IPS-NIHi11 (cell line): Measurements from ENCODE around the gene RAMP1.

Experiments used
- DNase-seq: peaks from one replicate; pipeline ENCODE4 v3.0.0; 2012; ENCODE audit warnings: mixed read lengths, low spot score

RAMP1 gene

GRCh38 chr2:237876951-237877491 lies 17.6 kb downstream of the RAMP1 start:
- DNase-seq = peak; percentile 8

DNA sequence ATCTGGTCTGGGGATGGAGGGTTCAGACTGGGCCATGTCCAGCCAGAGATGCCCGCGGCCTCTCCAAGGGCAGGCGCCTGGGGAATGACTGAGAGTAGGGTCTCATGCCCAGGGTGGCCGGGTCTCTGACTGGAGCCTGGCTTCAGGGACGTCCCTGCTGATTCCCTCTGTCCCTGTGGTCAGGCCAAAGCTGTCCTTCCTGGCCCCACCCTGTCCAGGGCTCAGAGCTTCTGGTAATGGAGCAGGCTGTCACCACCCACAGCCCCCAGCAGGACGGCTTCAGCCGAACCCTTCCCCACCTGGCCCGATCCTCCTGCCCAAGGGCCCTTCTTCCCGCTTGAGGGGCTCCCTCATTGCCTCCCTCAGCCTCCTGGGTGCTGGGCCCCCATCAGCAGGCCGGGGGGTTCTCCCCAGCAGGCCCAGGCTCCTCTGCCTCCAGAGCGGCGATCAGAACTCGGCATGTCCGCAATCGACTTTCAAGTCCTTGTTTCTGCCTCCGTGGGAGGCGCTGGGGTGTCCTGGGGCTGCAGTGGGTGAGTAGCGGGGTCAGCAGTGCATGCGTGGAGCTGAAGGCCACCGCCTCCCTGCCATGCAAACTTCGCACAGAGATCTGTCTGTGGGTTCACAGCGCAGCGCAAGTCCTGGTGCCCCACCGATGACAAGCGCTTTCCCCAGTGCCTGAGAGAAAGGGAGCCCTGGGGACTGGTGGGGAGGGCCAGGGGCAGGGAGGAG lies 18.3 kb downstream of the RAMP1 start:
- peak; percentile 7 for DNase-seq

- DNase-seq = peak; percentile 9
Measured at GRCh38 chr2:237878321-237879057, 19.1 kb downstream of the RAMP1 start.

DNA sequence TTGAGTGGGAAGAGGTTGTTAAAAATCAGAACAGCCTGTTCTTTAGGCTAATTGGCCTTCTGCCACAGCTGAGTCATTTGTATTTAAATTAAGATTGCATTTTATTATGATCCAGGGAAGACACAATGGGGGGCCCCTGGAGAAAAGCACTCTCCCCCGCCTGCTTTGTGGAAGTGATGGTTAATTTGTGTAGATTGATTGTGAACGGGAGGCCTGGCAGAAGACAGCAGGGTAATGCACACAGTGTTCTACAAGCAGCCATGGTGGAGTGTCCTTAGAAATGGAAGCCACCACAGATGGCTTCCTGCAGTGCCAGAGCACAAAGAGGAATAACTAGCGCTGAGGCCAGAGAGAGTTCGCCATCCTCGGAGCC lies 19.6 kb downstream of the RAMP1 start:
- no peak for DNase-seq

GRCh38 chr2:237879991-237880560 lies 20.7 kb downstream of the RAMP1 start:
- DNase-seq = no peak

- DNase-seq = no peak
Measured at GRCh38 chr2:237882510-237883481, 23.4 kb downstream of the RAMP1 start.

DNA sequence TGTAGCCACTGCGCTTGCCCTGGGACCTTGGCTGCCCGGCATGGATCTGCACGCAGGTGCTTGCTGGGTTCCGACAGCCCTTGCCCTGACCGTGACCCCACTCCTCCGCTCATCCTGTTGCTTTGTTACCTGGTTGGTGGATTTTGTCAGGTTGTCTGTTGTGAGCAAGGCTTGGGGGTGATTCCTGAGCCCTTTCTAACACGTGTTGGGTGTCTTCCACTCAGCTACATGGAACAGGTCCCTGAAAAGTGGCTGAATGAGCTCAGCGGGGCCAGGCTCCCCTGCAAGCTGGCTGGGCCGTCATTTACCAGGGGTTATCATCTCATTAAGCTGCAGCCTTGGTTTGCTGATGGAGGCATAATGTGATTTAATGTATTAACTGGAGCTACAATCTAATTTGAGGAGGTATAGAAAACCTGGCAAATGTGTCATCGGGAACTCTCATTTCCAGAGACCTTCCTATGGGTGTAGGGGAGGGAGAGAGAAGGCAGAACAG lies 24.6 kb downstream of the RAMP1 start:
- DNase-seq = no peak

DNA sequence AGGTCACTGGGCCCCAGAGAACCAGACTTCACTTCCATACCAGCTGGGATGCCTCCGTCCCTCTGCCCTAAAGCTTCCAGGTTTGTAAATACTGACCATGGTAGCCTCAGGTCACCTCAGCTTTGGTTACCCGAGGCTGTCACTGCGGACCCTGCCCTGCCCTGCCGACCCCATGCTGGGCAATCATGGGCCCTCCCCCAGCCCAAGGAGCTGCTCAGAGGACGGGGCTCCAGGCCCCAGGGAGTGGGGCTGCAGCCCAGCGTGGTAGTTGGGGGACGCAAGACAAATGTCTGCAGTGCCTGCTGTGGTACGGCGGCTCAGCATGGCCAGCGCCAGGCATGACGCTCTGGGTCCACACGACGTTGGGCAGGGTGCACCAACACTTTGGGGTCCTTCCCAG lies 25.3 kb downstream of the RAMP1 start:
- no peak for DNase-seq

DNA sequence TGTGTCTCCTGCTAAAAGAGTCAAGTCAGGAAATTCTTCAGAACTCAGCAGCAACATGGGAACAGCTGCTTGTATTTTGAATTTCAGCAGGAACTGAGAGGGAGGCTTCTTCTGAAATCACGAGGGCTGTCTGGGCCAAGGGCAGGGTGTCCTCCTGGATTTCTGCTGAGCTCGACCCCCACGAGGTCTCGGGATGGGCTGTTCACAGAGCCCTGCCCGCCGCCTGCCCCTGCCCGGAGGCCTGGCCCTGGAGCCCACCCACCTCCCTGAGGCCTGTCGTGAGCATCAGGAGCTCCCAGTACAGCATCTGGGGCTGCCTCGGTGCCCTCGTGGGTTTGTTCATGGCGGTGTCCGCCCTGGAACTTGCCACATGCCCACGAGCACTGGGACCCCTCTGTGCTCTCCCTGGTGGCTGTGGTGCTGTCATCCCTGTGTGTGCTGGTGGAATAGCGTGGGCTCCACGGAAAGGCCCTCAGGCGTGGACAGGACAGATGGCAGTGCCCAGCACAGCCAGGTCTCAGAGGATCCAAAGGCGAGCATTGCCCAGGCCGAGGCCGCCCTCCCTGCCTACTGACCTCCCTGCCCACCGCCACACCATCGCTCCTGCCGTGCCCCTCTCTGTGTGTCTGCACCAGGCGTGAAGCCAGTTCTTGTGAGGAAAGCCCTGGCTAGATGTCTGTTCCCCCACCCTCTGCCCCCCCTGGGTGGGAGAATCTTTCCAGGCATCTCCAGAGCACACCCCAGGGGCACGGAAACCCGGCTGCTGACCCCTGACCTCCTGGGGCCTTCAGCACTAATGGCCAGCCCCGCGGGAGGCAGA lies 25.9 kb downstream of the RAMP1 start:
- DNase-seq = no peak

GRCh38 chr2:237885931-237886684 lies 26.7 kb downstream of the RAMP1 start:
- DNase-seq = no peak

DNA sequence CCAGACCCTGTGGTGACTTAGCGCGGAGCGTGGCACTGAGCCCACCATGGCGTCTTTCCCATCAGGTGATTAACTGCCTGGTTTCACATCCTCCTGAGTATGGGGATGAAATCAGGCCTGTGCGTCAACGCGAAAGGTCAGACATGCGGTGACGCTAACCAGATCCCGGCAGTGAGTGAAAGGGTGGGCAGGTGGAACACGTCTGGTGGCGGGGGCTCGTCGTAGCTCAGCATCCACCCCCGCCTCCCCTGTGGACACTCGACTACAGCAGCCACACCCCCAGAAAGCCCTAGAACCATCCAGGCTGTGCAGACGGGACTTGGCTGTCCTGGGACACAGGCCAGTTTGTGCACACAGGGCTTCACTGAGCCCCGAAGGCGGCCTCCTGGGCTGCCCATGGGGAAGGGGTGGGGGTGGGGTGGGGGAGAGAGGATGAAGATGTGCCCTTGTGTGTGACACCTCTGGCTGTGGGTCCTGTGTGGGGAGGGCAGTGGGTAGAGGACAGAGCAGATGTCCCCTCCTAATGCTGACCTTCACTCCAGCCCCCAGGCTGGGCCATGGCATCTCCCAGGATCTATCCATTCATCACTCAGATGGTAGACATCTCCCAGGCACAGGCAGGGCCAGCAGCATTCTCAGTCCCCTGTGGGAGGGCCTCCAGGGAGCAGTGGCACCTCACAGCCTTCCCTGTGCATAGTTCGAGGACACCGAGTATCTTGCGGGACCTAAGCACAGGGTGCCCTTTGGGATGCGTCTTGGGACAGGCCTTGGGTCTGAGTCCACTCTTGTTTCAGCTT lies 27.5 kb downstream of the RAMP1 start:
- no peak for DNase-seq

- DNase-seq = no peak
Measured at GRCh38 chr2:237888389-237888788, 29.0 kb downstream of the RAMP1 start.

DNA sequence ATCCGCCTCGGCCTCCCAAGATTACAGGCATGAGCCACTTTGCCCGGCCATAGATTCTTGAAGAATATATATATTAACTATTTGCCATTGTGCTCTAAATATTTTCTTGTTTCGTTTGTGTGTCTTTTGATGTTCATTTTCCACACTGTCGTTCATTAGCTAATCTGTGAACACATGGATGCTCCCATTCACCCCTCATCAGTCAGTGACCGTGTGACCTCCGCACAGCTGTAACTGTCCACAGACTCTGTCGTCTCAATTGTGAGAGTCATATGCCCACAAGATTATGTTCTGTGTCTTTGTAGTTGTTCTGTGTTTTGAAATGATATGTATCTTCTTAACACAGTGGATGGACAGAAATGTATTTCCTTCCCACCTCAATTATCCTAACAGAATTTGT lies 29.6 kb downstream of the RAMP1 start:
- DNase-seq = no peak

- DNase-seq = no peak
Measured at GRCh38 chr2:237889811-237890210, 30.4 kb downstream of the RAMP1 start.

DNA sequence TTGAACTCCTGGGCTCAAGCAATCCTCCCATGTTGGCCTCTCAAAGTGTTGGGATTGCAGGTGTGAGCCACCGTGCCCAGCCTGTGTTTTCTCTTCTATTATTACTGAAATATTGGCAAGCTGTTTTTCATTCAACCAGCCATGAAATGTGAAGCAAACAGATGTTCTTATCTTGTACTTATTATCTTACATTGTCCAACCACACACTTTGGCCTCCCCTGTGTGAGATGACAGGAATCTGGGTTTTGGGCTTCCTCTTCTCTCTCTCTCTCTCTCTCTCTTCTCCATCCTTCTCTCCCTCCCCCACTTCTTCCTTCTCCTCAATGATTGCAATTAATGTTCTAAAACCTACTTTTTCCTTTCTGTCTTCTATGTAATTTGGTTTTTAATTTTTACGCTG lies 33.1 kb downstream of the RAMP1 start:
- DNase-seq = no peak

GRCh38 chr2:237892984-237893595 lies 33.7 kb downstream of the RAMP1 start:
- DNase-seq = no peak

- no peak for DNase-seq
Measured at GRCh38 chr2:237894396-237894979, 35.1 kb downstream of the RAMP1 start.

DNA sequence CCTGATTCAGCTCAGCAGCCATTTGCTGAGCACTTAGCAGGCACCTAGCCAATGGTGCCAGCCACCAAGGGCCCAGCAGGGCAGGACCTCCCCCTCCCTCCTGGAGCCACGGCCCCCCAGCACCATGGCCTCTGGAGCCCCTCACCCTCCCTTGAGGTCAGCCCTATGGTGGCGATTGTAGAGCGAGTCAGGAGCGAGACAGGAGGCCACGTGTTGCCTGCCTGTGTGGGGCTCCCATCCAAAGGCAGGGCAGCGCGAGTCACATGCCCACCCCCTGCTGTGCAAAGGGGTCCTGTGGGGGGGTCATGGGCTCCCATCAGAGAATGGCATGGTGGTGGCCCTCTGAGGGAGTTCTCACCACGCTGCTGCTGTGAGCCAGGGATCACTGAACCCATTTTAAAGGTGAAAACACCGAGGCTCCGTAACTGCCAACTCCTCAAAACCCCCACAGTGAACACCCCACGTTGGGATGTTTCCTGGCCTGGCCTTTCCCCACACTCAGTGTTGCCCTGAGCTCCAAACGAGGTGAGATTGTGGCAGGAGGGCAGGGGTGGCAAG lies 35.6 kb downstream of the RAMP1 start:
- no peak for DNase-seq
